ENCODE measurements around the gene TMEM272. TPM values are rescaled to one million over a fixed set of nuclear protein-coding genes. Genes with fewer than 3 reads are reported as not detected.
A peak's percentile ranks its signal among the peaks of the same experiment; 100 is the strongest.

The TMEM272 gene
- total RNA-seq, 1 donor from 2014 or later: not detected

GRCh38 chr13:51882570-51883225 lies 37.7 kb upstream of the TMEM272 start:
- Mint-ChIP-seq H3K27ac (no peak overlapping the region), H3K36me3 (no peaks in the 10 kb centered on the region), H3K4me3 (no peak overlapping the region), H3K4me1 (peaks cover 5% of the 10 kb centered on the region), H3K9me3 (no peaks in the 10 kb centered on the region), H3K27me3 (ENCODE audit: insufficient read depth, low read depth) (peaks cover 5% of the 10 kb centered on the region)
- H4K20me1 ChIP-seq (ENCODE audit: low read depth): no peaks in the 10 kb centered on the region
- no peaks in the 10 kb centered on the region for H3K9me3 ChIP-seq (ENCODE audit: low read depth)
- no peaks in the 10 kb centered on the region for H3F3A ChIP-seq (ENCODE audit: low read depth)
- H3K27ac ChIP-seq: no peak overlapping the region
- no peak for DNase-seq (ENCODE audit: low spot score)
- H2AFZ ChIP-seq (replicated peaks): no peak overlapping the region
- no peaks in the 10 kb centered on the region for H3K36me3 ChIP-seq
- H3K79me2 ChIP-seq (ENCODE audit: low read depth): no peaks in the 10 kb centered on the region
- H3K4me2 ChIP-seq: no peak overlapping the region
- TF ChIP-seq EZH2phosphoT487 (IDR thresholded peaks at IDR 0.05) (no peak), EZH2 (IDR thresholded peaks at IDR 0.05) (no peak)
- TF ChIP-seq, protein P1, sequence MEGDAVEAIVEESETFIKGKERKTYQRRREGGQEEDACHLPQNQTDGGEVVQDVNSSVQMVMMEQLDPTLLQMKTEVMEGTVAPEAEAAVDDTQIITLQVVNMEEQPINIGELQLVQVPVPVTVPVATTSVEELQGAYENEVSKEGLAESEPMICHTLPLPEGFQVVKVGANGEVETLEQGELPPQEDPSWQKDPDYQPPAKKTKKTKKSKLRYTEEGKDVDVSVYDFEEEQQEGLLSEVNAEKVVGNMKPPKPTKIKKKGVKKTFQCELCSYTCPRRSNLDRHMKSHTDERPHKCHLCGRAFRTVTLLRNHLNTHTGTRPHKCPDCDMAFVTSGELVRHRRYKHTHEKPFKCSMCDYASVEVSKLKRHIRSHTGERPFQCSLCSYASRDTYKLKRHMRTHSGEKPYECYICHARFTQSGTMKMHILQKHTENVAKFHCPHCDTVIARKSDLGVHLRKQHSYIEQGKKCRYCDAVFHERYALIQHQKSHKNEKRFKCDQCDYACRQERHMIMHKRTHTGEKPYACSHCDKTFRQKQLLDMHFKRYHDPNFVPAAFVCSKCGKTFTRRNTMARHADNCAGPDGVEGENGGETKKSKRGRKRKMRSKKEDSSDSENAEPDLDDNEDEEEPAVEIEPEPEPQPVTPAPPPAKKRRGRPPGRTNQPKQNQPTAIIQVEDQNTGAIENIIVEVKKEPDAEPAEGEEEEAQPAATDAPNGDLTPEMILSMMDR (IDR thresholded peaks at IDR 0.05): no peak
- peaks cover 6% of the 10 kb centered on the region for H3K4me1 ChIP-seq
- H3K4me3 ChIP-seq: no peak overlapping the region
- H3K9ac ChIP-seq: no peak overlapping the region
- no peaks in the 10 kb centered on the region for H3K27me3 ChIP-seq

- Histone ChIP-seq H3K4me3 (no peak overlapping the region), H3K9me3 (ENCODE audit: low read depth) (no peaks in the 10 kb centered on the region), H3K9ac (no peak overlapping the region), H3F3A (ENCODE audit: low read depth) (no peaks in the 10 kb centered on the region), H2AFZ (replicated peaks) (no peak overlapping the region), H3K27ac (no peak overlapping the region), H3K27me3 (no peaks in the 10 kb centered on the region), H3K4me2 (no peak overlapping the region), H3K36me3 (no peaks in the 10 kb centered on the region), H3K4me1 (peaks cover 6% of the 10 kb centered on the region), H4K20me1 (ENCODE audit: low read depth) (no peaks in the 10 kb centered on the region), H3K79me2 (ENCODE audit: low read depth) (no peaks in the 10 kb centered on the region)
- no peak for DNase-seq (ENCODE audit: low spot score)
- Mint-ChIP-seq H3K27me3 (ENCODE audit: insufficient read depth, low read depth) (peaks cover 5% of the 10 kb centered on the region), H3K36me3 (no peaks in the 10 kb centered on the region), H3K9me3 (no peaks in the 10 kb centered on the region), H3K27ac (no peak overlapping the region), H3K4me3 (no peak overlapping the region), H3K4me1 (peaks cover 5% of the 10 kb centered on the region)
- no peak for TF ChIP-seq EZH2phosphoT487 (IDR thresholded peaks at IDR 0.05)
- no peak for TF ChIP-seq EZH2 (IDR thresholded peaks at IDR 0.05)
- TF ChIP-seq, protein P1 (IDR thresholded peaks at IDR 0.05): no peak
Measured at GRCh38 chr13:51881296-51881695, 36.3 kb upstream of the TMEM272 start.

DNA sequence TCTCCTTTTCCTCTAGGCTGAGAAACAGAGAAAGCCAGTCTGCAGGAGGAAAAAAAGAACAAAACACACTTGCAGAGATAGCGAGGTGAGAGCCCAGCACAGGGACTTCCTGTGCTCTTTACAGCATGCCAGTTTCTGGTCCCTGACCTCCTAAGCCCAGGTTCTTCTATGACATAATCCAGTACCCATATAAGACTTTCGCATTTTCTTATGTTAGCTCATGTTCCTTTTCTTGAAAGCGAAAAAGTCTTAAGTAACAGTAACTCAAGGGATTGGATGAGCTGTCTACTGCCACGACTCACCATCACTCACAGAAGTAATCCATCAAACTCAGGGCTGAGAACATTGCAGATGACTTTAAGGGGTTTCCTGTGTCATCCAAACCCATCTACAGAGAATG lies 34.2 kb upstream of the TMEM272 start:
- Histone ChIP-seq H4K20me1 (ENCODE audit: low read depth) (no peaks in the 10 kb centered on the region), H3K4me1 (peaks cover 12% of the 10 kb centered on the region), H3K27me3 (no peaks in the 10 kb centered on the region), H3K27ac (no peak overlapping the region), H2AFZ (replicated peaks) (peak overlapping the region; percentile 76), H3F3A (ENCODE audit: low read depth) (no peaks in the 10 kb centered on the region), H3K9ac (no peak overlapping the region), H3K36me3 (no peaks in the 10 kb centered on the region), H3K4me3 (no peak overlapping the region), H3K4me2 (no peak overlapping the region), H3K79me2 (ENCODE audit: low read depth) (no peaks in the 10 kb centered on the region), H3K9me3 (ENCODE audit: low read depth) (no peaks in the 10 kb centered on the region)
- no peaks in the 10 kb centered on the region for H3K9me3 Mint-ChIP-seq
- no peak overlapping the region for H3K27ac Mint-ChIP-seq
- no peaks in the 10 kb centered on the region for H3K36me3 Mint-ChIP-seq
- DNase-seq (ENCODE audit: low spot score): no peak
- TF ChIP-seq EZH2phosphoT487 (IDR thresholded peaks at IDR 0.05): no peak
- no peak for TF ChIP-seq EZH2 (IDR thresholded peaks at IDR 0.05)
- TF ChIP-seq, protein P1 (IDR thresholded peaks at IDR 0.05): no peak
- peaks cover 11% of the 10 kb centered on the region for H3K27me3 Mint-ChIP-seq (ENCODE audit: insufficient read depth, low read depth)
- no peak overlapping the region for H3K4me3 Mint-ChIP-seq
- H3K4me1 Mint-ChIP-seq: peaks cover 21% of the 10 kb centered on the region
